ENCODE measurements around the gene TPST2.

Gene TPST2

GRCh38 chr22:26540119-26540518 lies 49.8 kb downstream of the TPST2 start:
- Mint-ChIP-seq H3K27ac (peak overlapping the region; percentile 66), H3K9me3 (no peaks in the 10 kb centered on the region), H3K4me1 (peaks cover 5% of the 10 kb centered on the region), H3K4me3 (no peak overlapping the region), H3K36me3 (ENCODE audit: low read depth) (peaks cover 6% of the 10 kb centered on the region), H3K27me3 (ENCODE audit: low read depth, poor library complexity) (no peaks in the 10 kb centered on the region)
- DNase-seq = no peak
- no peak for TF ChIP-seq CTCF (IDR thresholded peaks at IDR 0.05)

- H3K4me1 Mint-ChIP-seq = peaks cover 5% of the 10 kb centered on the region
- DNase-seq = no peak
- no peaks in the 10 kb centered on the region for H3K27me3 Mint-ChIP-seq (ENCODE audit: low read depth, poor library complexity)
- TF ChIP-seq CTCF (IDR thresholded peaks at IDR 0.05) = no peak
- H3K4me3 Mint-ChIP-seq = no peak overlapping the region
- no peak overlapping the region for H3K27ac Mint-ChIP-seq
- no peaks in the 10 kb centered on the region for H3K9me3 Mint-ChIP-seq
- H3K36me3 Mint-ChIP-seq (ENCODE audit: low read depth) = peaks cover 6% of the 10 kb centered on the region
Measured at GRCh38 chr22:26536762-26537134, 53.2 kb downstream of the TPST2 start.

- Mint-ChIP-seq H3K9me3 (no peaks in the 10 kb centered on the region), H3K4me1 (peaks cover 5% of the 10 kb centered on the region), H3K27me3 (ENCODE audit: low read depth, poor library complexity) (no peaks in the 10 kb centered on the region), H3K27ac (no peak overlapping the region), H3K36me3 (ENCODE audit: low read depth) (peaks cover 6% of the 10 kb centered on the region), H3K4me3 (no peak overlapping the region)
- no peak for DNase-seq
- no peak for TF ChIP-seq CTCF (IDR thresholded peaks at IDR 0.05)
Measured at GRCh38 chr22:26536056-26536761, 53.7 kb downstream of the TPST2 start.

GRCh38 chr22:26535603-26535908 lies 54.4 kb downstream of the TPST2 start:
- Mint-ChIP-seq H3K36me3 (ENCODE audit: low read depth) (peaks cover 6% of the 10 kb centered on the region), H3K9me3 (no peaks in the 10 kb centered on the region), H3K4me1 (peaks cover 4% of the 10 kb centered on the region), H3K27me3 (ENCODE audit: low read depth, poor library complexity) (no peaks in the 10 kb centered on the region), H3K4me3 (no peak overlapping the region), H3K27ac (no peak overlapping the region)
- DNase-seq = no peak
- no peak for TF ChIP-seq CTCF (IDR thresholded peaks at IDR 0.05)

GRCh38 chr22:26534874-26535602 lies 54.9 kb downstream of the TPST2 start:
- no peak overlapping the region for H3K27ac Mint-ChIP-seq
- no peak overlapping the region for H3K4me3 Mint-ChIP-seq
- TF ChIP-seq CTCF (IDR thresholded peaks at IDR 0.05) = no peak
- H3K9me3 Mint-ChIP-seq = no peaks in the 10 kb centered on the region
- H3K27me3 Mint-ChIP-seq (ENCODE audit: low read depth, poor library complexity) = no peaks in the 10 kb centered on the region
- H3K36me3 Mint-ChIP-seq (ENCODE audit: low read depth) = peaks cover 6% of the 10 kb centered on the region
- no peak for DNase-seq
- no peaks in the 10 kb centered on the region for H3K4me1 Mint-ChIP-seq
